Testis (tissue), 2 donors: ENCODE results near the gene MYO1E.

Experiments
- CTCF ChIP-seq, 3 experiments: fragments of 450-650 bp in 2 of 3; fragments of 200-600 bp in 1 of 3; sonication (generic) in 1 of 3; IDR thresholded peaks; one replicate each; pipeline ENCODE4 v1.5.1; 2016 to 2019; ENCODE audit warnings: antibody characterized with exemption in 3 of 3, mild to moderate bottlenecking in 2 of 3, moderate library complexity in 1 of 3
- POLR2A ChIP-seq: fragments of 450-650 bp; IDR thresholded peaks from one replicate; pipeline ENCODE4 v1.6.1; 2017; ENCODE audit warnings: antibody characterized with exemption, mild to moderate bottlenecking, moderate library complexity

DNA sequence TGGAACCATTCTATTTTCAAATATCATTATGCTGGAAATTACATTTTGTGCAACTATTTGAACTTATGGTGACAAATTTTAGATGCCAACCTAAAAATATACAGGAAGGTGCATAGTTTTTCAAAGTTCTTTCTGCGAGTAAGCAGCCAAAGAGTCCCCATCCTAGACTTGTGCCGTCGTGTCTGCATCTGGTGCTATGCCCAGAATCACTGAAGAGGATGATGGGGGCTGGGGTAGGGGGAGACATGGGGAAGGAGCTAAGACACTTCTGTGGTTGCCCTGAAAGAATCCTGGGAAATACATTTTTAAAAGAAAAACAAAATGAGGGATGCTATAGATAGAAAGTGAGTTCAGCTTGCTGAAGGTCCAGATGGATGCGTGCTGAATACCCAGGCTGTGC, 44.1 kb upstream of the MYO1E start:
- no peak for TF ChIP-seq CTCF (IDR thresholded peaks at IDR 0.05)
- TF ChIP-seq POLR2A = no peak
